ENCODE measurements around the gene TRIM15.

- TF ChIP-seq, protein P1, sequence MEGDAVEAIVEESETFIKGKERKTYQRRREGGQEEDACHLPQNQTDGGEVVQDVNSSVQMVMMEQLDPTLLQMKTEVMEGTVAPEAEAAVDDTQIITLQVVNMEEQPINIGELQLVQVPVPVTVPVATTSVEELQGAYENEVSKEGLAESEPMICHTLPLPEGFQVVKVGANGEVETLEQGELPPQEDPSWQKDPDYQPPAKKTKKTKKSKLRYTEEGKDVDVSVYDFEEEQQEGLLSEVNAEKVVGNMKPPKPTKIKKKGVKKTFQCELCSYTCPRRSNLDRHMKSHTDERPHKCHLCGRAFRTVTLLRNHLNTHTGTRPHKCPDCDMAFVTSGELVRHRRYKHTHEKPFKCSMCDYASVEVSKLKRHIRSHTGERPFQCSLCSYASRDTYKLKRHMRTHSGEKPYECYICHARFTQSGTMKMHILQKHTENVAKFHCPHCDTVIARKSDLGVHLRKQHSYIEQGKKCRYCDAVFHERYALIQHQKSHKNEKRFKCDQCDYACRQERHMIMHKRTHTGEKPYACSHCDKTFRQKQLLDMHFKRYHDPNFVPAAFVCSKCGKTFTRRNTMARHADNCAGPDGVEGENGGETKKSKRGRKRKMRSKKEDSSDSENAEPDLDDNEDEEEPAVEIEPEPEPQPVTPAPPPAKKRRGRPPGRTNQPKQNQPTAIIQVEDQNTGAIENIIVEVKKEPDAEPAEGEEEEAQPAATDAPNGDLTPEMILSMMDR (IDR thresholded peaks at IDR 0.05; ENCODE audit: low read depth, low read length), result no peak
- no peak for TF ChIP-seq POLR2A (IDR thresholded peaks at IDR 0.05; ENCODE audit: extremely low read depth, insufficient read length)
Observed at GRCh38 chr6:30121446-30122366, 41.6 kb upstream of the TRIM15 start.

All from NB4 (cell line).